ENCODE data around the gene MAPK14.

DNA sequence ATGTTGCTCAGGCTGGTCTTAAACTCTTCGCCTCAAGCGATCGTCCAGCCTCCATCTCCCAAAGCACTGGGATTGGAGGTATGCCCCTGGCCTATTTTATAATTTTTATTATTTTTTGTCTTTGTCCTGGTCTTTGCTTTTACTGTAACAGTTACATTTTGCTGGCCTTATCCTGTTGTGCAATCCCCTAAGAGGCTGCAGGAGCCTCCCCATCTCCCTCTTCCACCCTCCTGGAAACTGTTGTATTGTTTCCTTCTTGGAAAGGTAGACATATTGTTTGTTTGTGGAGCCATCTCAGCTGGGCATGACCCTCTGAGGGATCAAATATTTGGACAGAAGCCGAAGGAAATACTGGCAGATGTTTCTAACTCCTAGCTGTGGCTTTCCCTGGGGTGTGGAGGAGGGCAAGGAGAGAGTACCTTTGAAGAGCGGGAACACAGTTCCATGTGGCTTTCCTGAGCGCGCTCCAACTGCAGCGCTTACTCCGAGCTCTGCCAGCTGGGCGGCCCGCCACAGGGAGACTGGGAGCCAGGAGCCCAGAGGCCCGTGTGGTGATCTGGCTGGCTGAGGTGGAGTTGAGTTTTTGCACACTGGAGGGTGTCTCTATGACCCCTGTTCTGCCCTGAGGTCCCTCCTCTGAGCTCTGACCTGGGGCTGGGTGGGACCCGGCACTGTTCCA, 107.6 kb downstream of the MAPK14 start:
- TF ChIP-seq POLR2A (IDR thresholded peaks at IDR 0.05): no peak
- TF ChIP-seq, protein P1, sequence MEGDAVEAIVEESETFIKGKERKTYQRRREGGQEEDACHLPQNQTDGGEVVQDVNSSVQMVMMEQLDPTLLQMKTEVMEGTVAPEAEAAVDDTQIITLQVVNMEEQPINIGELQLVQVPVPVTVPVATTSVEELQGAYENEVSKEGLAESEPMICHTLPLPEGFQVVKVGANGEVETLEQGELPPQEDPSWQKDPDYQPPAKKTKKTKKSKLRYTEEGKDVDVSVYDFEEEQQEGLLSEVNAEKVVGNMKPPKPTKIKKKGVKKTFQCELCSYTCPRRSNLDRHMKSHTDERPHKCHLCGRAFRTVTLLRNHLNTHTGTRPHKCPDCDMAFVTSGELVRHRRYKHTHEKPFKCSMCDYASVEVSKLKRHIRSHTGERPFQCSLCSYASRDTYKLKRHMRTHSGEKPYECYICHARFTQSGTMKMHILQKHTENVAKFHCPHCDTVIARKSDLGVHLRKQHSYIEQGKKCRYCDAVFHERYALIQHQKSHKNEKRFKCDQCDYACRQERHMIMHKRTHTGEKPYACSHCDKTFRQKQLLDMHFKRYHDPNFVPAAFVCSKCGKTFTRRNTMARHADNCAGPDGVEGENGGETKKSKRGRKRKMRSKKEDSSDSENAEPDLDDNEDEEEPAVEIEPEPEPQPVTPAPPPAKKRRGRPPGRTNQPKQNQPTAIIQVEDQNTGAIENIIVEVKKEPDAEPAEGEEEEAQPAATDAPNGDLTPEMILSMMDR (IDR thresholded peaks at IDR 0.05): no peak
- TF ChIP-seq EP300 (IDR thresholded peaks at IDR 0.05): no peak
- TF ChIP-seq POLR2AphosphoS5 (IDR thresholded peaks at IDR 0.05): no peak
